HG02610 (cell line): ENCODE results near the gene ATP2A1.
"Not testable (repeated sequence)": the region's sequence is repeated elsewhere in the genome, so short reads cannot be mapped to it uniquely, and the experiment has no call there.

ENCODE experiments used
- ATAC-seq: cut with Tn5 transposase; IDR thresholded peaks from one replicate; pipeline ENCODE4 v1.9.1; 2021; ENCODE audit warnings: mild to moderate bottlenecking, moderate library complexity; ENCODE audit not compliant: unreplicated experiment

The ATP2A1 gene

GRCh38 chr16:28905229-28905754, 27.0 kb downstream of the ATP2A1 start:
- no peak for ATAC-seq

GRCh38 chr16:28905800-28906372, 27.6 kb downstream of the ATP2A1 start:
- ATAC-seq = no peak

GRCh38 chr16:28910086-28911031, 32.1 kb downstream of the ATP2A1 start:
- ATAC-seq = no peak

- no peak for ATAC-seq
Observed at GRCh38 chr16:28912558-28912957, 34.3 kb downstream of the ATP2A1 start.

- no peak for ATAC-seq
Observed at GRCh38 chr16:28913946-28914724, 35.8 kb downstream of the ATP2A1 start.

GRCh38 chr16:28915181-28915580, 36.9 kb downstream of the ATP2A1 start:
- ATAC-seq = no peak

- no peak for ATAC-seq
Observed at GRCh38 chr16:28917095-28917494, 38.8 kb downstream of the ATP2A1 start.

GRCh38 chr16:28918698-28919097, 40.4 kb downstream of the ATP2A1 start:
- no peak for ATAC-seq

GRCh38 chr16:28923231-28923587, 44.9 kb downstream of the ATP2A1 start:
- no peak for ATAC-seq

GRCh38 chr16:28923652-28924398, 45.5 kb downstream of the ATP2A1 start:
- peak; percentile 59 for ATAC-seq

- ATAC-seq = no peak
Observed at GRCh38 chr16:28924399-28924761, 46.1 kb downstream of the ATP2A1 start.

- peak; percentile 50 for ATAC-seq
Observed at GRCh38 chr16:28924762-28925385, 46.6 kb downstream of the ATP2A1 start, which contains the start of gene RABEP2. RABEP2 (minus strand) TSS chr16:28925238; CDS start chr16:28925163, 75 bp downstream.

- ATAC-seq = peak; percentile 32
Observed at GRCh38 chr16:28925386-28926228, 47.3 kb downstream of the ATP2A1 start.

- ATAC-seq = not testable (repeated sequence)
Observed at GRCh38 chr16:28926284-28926683, 48.0 kb downstream of the ATP2A1 start.

GRCh38 chr16:28927815-28928214, 49.5 kb downstream of the ATP2A1 start:
- no peak for ATAC-seq

GRCh38 chr16:28930203-28930602, 51.9 kb downstream of the ATP2A1 start:
- no peak for ATAC-seq

- ATAC-seq = peak; percentile 59
Observed at GRCh38 chr16:28930652-28931051, 52.4 kb downstream of the ATP2A1 start.

GRCh38 chr16:28931801-28932225, 53.5 kb downstream of the ATP2A1 start, which contains the start of gene CD19:
CD19 (plus strand) TSS chr16:28931971; CDS start chr16:28932001, 30 bp downstream.
- no peak for ATAC-seq
